ENCODE measurements around the gene ZNF653. TPM values are rescaled to one million over a fixed set of nuclear protein-coding genes. Genes with fewer than 3 reads are reported as not detected.

ZNF653 gene
- polyA plus RNA-seq, 1 of the 3 experiments (the other 2 are of a cell fraction) = 14.7 TPM

DNA sequence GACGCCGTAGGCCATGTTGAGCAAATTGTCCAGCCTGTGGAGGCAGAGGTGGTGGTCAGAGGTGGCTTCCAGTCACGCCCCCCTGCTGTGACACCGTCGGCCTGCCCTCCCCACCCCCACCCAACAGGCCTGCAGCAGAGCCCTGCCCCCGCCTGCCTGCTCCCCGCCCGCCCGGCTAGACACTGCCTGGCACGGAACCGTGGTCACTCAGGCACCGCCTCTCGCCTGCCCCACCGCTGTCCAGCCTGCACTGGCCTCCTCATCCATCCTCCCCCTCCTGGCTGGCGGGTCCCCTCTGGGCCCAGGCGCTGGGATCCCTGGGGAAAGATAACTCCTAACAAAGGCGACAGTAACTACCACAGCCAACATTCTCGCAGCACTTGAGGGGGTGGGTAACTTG lies 48.5 kb downstream of the ZNF653 start:
- Histone ChIP-seq H2AFZ (ENCODE audit: low read depth) (no peak overlapping the region), H3K9ac (no peak overlapping the region), H3K4me1 (ENCODE audit: control insufficient read depth in 1 of 2, insufficient read depth in 2 of 2, low read depth in 1 of 2, low read length in 1 of 2) (no peaks in the 10 kb centered on the region), H3K79me2 (ENCODE audit: insufficient read depth) (no peaks in the 10 kb centered on the region), H3K4me3 (ENCODE audit: low read depth in 2 of 2, low read length in 1 of 2) (no peak overlapping the region), H3K9me2 (no peaks in the 10 kb centered on the region), H3K27me3 (ENCODE audit: insufficient read depth) (no peaks in the 10 kb centered on the region), H3K4me2 (no peak overlapping the region), H3K27ac (ENCODE audit: low read depth in 2 of 2, low read length in 1 of 2) (no peak overlapping the region), H3K9me3 (no peaks in the 10 kb centered on the region), H4K20me1 (ENCODE audit: insufficient read depth) (no peaks in the 10 kb centered on the region), H3F3A (replicated peaks; ENCODE audit: insufficient read depth) (no peaks in the 10 kb centered on the region), H3K36me3 (replicated peaks in 1 of 2; ENCODE audit: control insufficient read depth in 1 of 2, insufficient read depth in 2 of 2, low read length in 1 of 2) (no peaks in the 10 kb centered on the region)
- DNase-seq = peak; percentile 45
- POLR2A ChIA-PET = interaction anchor here (1.2 kb wide), 1 partner anchor 16 kb away, joined by 3 read pairs; no protein-coding TSS in a partner anchor
- CTCF ChIA-PET = interaction anchor here (1.5 to 3.6 kb wide), 5 partner anchors 9 to 74 kb away, joined by 5 to 22 read pairs (median 6); partner anchors contain the start of genes ODAD3 and PRKCSH
- 74% methylated on average over 9 of the region's 18 CpGs for WGBS (ENCODE audit: low lambda C conversion rate)
- TF ChIP-seq MXI1 (IDR thresholded peaks at IDR 0.05; ENCODE audit: low read depth, low read length) = no peak
- TF ChIP-seq, protein P1, sequence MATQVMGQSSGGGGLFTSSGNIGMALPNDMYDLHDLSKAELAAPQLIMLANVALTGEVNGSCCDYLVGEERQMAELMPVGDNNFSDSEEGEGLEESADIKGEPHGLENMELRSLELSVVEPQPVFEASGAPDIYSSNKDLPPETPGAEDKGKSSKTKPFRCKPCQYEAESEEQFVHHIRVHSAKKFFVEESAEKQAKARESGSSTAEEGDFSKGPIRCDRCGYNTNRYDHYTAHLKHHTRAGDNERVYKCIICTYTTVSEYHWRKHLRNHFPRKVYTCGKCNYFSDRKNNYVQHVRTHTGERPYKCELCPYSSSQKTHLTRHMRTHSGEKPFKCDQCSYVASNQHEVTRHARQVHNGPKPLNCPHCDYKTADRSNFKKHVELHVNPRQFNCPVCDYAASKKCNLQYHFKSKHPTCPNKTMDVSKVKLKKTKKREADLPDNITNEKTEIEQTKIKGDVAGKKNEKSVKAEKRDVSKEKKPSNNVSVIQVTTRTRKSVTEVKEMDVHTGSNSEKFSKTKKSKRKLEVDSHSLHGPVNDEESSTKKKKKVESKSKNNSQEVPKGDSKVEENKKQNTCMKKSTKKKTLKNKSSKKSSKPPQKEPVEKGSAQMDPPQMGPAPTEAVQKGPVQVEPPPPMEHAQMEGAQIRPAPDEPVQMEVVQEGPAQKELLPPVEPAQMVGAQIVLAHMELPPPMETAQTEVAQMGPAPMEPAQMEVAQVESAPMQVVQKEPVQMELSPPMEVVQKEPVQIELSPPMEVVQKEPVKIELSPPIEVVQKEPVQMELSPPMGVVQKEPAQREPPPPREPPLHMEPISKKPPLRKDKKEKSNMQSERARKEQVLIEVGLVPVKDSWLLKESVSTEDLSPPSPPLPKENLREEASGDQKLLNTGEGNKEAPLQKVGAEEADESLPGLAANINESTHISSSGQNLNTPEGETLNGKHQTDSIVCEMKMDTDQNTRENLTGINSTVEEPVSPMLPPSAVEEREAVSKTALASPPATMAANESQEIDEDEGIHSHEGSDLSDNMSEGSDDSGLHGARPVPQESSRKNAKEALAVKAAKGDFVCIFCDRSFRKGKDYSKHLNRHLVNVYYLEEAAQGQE (IDR thresholded peaks at IDR 0.05; ENCODE audit: low read depth, low read length) = no peak
- TF ChIP-seq TCF12 (IDR thresholded peaks at IDR 0.05) = no peak
- TF ChIP-seq EP300 (IDR thresholded peaks at IDR 0.05; ENCODE audit: borderline replicate concordance in 1 of 2, low read depth in 1 of 2, low read length in 1 of 2) = no peak
- no peak for TF ChIP-seq TAF1 (IDR thresholded peaks at IDR 0.05; ENCODE audit: borderline replicate concordance, low read depth, low read length)
- no peak for TF ChIP-seq EZH2phosphoT487 (IDR thresholded peaks at IDR 0.05; ENCODE audit: borderline replicate concordance, low read depth)

DNA sequence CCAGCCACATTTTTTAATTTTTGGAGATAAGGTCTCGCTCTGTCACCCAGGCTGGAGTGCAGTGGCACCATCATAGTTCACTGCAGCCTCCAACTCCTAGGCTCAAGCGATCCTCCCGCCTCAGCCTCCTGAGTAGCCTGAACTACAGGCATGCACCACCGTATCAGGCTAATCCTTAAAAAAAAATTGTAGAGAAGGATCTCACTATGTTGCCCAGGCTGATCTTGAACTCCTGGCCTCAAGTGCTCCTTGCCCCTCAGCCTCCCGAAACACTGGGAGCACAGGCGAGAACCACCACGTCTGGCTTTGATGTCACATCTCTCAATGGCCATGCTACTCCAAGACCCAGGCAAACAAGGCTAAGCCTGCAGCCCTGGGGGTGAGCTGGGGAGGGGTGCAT lies 49.0 kb downstream of the ZNF653 start:
- DNase-seq = no peak
- H4K20me1 ChIP-seq (ENCODE audit: insufficient read depth) = no peaks in the 10 kb centered on the region
- ChIA-PET CTCF (interaction anchor here (0.9 to 3.6 kb wide), 6 partner anchors 9 to 76 kb away, joined by 3 to 22 read pairs (median 5); partner anchors contain the start of genes ODAD3 and PRKCSH), POLR2A (interaction anchor here (1.2 kb wide), 1 partner anchor 17 kb away, joined by 3 read pairs; no protein-coding TSS in a partner anchor)
- H3K9ac ChIP-seq = no peak overlapping the region
- no peak overlapping the region for H3K4me3 ChIP-seq (ENCODE audit: low read depth in 2 of 2, low read length in 1 of 2)
- H3K27me3 ChIP-seq (ENCODE audit: insufficient read depth) = no peaks in the 10 kb centered on the region
- WGBS (ENCODE audit: low lambda C conversion rate) = 95% methylated on average over 7 of the region's 7 CpGs
- H3K4me1 ChIP-seq (ENCODE audit: control insufficient read depth in 1 of 2, insufficient read depth in 2 of 2, low read depth in 1 of 2, low read length in 1 of 2) = no peaks in the 10 kb centered on the region
- H3K9me2 ChIP-seq = no peaks in the 10 kb centered on the region
- H3K27ac ChIP-seq (ENCODE audit: low read depth in 2 of 2, low read length in 1 of 2) = no peak overlapping the region
- H3K4me2 ChIP-seq = no peak overlapping the region
- TF ChIP-seq GATA2 (CRISPR knock-in tag; IDR thresholded peaks at IDR 0.05) (no peak), TCF12 (IDR thresholded peaks at IDR 0.05) (no peak), SIN3A (IDR thresholded peaks at IDR 0.05; ENCODE audit: borderline replicate concordance, low read depth, low read length) (no peak), SMC3 (IDR thresholded peaks at IDR 0.05; ENCODE audit: low read depth, low read length) (no peak), RXRA (IDR thresholded peaks at IDR 0.05; ENCODE audit: borderline replicate concordance, low read depth) (no peak), MXI1 (IDR thresholded peaks at IDR 0.05; ENCODE audit: low read depth, low read length) (no peak), POLR2AphosphoS5 (IDR thresholded peaks at IDR 0.05; ENCODE audit: low read depth, low read length) (no peak), JUND (IDR thresholded peaks at IDR 0.05) (no peak), CHD2 (IDR thresholded peaks at IDR 0.05; ENCODE audit: low read length, partially characterized antibody) (no peak), FOSL2 (IDR thresholded peaks at IDR 0.05; ENCODE audit: borderline replicate concordance, low read depth) (no peak), NFIC (IDR thresholded peaks at IDR 0.05; ENCODE audit: borderline replicate concordance) (no peak), MEF2A (IDR thresholded peaks at IDR 0.05; ENCODE audit: borderline replicate concordance, low read depth) (no peak)
- TF ChIP-seq, protein P1 (IDR thresholded peaks at IDR 0.05; ENCODE audit: low read depth, low read length) = no peak
- TF ChIP-seq, protein P2, sequence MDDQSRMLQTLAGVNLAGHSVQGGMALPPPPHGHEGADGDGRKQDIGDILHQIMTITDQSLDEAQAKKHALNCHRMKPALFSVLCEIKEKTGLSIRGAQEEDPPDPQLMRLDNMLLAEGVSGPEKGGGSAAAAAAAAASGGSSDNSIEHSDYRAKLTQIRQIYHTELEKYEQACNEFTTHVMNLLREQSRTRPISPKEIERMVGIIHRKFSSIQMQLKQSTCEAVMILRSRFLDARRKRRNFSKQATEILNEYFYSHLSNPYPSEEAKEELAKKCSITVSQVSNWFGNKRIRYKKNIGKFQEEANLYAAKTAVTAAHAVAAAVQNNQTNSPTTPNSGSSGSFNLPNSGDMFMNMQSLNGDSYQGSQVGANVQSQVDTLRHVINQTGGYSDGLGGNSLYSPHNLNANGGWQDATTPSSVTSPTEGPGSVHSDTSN (IDR thresholded peaks at IDR 0.05) = no peak
- no peak overlapping the region for H2AFZ ChIP-seq (ENCODE audit: low read depth)
- H3K9me3 ChIP-seq = no peaks in the 10 kb centered on the region
- H3K79me2 ChIP-seq (ENCODE audit: insufficient read depth) = no peaks in the 10 kb centered on the region
- no peaks in the 10 kb centered on the region for H3F3A ChIP-seq (replicated peaks; ENCODE audit: insufficient read depth)
- H3K36me3 ChIP-seq (replicated peaks in 1 of 2; ENCODE audit: control insufficient read depth in 1 of 2, insufficient read depth in 2 of 2, low read length in 1 of 2) = no peaks in the 10 kb centered on the region
